Measurements from ENCODE around the gene PRH2. TPM values are rescaled to one million over a fixed set of nuclear protein-coding genes. Genes with fewer than 3 reads are reported as not detected.

Gene PRH2
- total RNA-seq, 1 experiment from 2014 or later: not detected

DNA sequence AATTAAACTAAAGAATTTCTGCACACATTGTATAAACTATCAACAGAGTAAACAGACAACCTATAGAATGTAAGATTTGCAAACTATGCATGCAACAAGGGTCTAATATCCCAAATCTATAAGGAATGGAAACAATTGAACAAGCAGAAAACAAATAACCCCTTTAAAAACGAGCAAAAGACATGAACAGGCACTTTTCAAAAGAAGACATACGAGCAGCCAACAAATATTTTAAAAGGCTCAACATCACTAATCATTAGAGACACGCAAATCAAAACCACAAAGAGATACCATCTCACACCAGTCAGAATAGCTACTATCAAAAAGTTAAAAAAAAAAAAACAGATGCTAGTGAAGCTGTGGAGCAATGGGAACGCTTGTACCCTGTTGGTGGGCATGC is 24.4 kb upstream of the PRH2 start:
- no peak for DNase-seq (ENCODE audit: unreplicated experiment)
- TF ChIP-seq, protein P1, sequence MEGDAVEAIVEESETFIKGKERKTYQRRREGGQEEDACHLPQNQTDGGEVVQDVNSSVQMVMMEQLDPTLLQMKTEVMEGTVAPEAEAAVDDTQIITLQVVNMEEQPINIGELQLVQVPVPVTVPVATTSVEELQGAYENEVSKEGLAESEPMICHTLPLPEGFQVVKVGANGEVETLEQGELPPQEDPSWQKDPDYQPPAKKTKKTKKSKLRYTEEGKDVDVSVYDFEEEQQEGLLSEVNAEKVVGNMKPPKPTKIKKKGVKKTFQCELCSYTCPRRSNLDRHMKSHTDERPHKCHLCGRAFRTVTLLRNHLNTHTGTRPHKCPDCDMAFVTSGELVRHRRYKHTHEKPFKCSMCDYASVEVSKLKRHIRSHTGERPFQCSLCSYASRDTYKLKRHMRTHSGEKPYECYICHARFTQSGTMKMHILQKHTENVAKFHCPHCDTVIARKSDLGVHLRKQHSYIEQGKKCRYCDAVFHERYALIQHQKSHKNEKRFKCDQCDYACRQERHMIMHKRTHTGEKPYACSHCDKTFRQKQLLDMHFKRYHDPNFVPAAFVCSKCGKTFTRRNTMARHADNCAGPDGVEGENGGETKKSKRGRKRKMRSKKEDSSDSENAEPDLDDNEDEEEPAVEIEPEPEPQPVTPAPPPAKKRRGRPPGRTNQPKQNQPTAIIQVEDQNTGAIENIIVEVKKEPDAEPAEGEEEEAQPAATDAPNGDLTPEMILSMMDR (IDR thresholded peaks at IDR 0.05; ENCODE audit: unreplicated experiment): no peak
- ChIA-PET CTCF (interaction anchor here (0.8 kb wide), 1 partner anchor 48 kb away, joined by 3 read pairs; no protein-coding TSS in a partner anchor), POLR2A (no interaction called here)
- BruUV-seq (replicated peaks): no TSS peak
- Mint-ChIP-seq H3K27ac (ENCODE audit: low read depth, unreplicated experiment) (no peak overlapping the region), H3K4me3 (ENCODE audit: unreplicated experiment) (no peak overlapping the region), H3K4me1 (ENCODE audit: insufficient read depth, unreplicated experiment) (no peaks in the 10 kb centered on the region), H3K27me3 (ENCODE audit: insufficient read depth, unreplicated experiment) (no peaks in the 10 kb centered on the region), H3K36me3 (ENCODE audit: insufficient read depth, unreplicated experiment) (no peaks in the 10 kb centered on the region), H3K9me3 (ENCODE audit: unreplicated experiment) (no peaks in the 10 kb centered on the region)
- intact Hi-C loops (cut with micrococcal nuclease): no loop called here

DNA sequence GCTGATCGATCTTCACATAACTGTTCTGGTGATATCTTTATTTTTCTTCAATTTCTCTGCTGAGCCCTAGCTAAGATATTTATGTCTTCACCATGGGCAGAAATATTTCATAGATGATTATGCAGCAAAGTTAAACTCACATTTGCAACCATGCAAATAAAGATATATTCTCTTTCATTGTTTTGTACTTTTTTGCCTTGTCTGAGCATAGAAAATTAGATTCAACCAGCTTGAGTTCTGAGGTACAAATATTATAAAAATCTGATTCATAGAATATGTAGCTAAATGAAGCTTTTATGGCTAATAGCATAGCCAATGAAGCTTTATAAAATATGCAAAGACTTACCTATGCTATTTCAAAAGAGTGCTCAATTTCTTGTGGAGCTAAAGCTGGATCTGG is 19.6 kb upstream of the PRH2 start, which contains the start of gene TAS2R13:
Gene TAS2R13, minus strand, starts transcription at position 101 of the 400 bp plus-strand sequence. CDS start 264 bp downstream, outside the sequence.
- BruUV-seq (replicated peaks): no TSS peak
- Mint-ChIP-seq H3K4me3 (ENCODE audit: unreplicated experiment) (no peak within 1 kb of the TSS), H3K27ac (ENCODE audit: low read depth, unreplicated experiment) (no peak within 1 kb of the TSS), H3K27me3 (ENCODE audit: insufficient read depth, unreplicated experiment) (no peaks in the 10 kb centered on the region), H3K9me3 (ENCODE audit: unreplicated experiment) (no peaks in the 10 kb centered on the region), H3K36me3 (ENCODE audit: insufficient read depth, unreplicated experiment) (peaks cover 6% of the 10 kb centered on the region), H3K4me1 (ENCODE audit: insufficient read depth, unreplicated experiment) (no peaks in the 10 kb centered on the region)
- TF ChIP-seq, protein P1 (IDR thresholded peaks at IDR 0.05; ENCODE audit: unreplicated experiment): no peak
- ChIA-PET POLR2A (no interaction called here), CTCF (interaction anchor here (0.6 to 1.9 kb wide), 2 partner anchors 21 to 290 kb away, joined by 3 to 4 read pairs; no protein-coding TSS in a partner anchor)
- intact Hi-C loops (cut with micrococcal nuclease): no loop called here
- DNase-seq (ENCODE audit: unreplicated experiment): no peak

DNA sequence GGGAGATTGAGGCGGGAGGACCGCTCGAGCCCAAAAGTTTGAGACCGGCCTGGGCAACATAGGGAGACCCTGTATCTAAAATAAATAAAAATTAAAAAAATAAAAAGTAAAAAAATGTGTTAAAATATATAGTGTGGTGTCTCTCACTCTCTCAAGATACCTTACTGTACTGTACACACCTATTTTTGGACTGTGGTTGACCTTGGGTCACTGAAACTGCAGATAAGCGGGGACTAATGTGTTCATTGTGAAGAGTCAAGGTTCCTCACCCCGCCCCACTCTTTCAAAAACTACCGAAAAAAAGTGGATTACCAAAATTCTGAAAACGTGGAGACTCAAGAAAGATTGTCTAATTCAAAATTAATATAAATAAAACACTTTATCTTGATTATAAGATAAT is 18.7 kb upstream of the PRH2 start:
- intact Hi-C loops (cut with micrococcal nuclease): no loop called here
- Mint-ChIP-seq H3K27me3 (ENCODE audit: insufficient read depth, unreplicated experiment) (no peaks in the 10 kb centered on the region), H3K36me3 (ENCODE audit: insufficient read depth, unreplicated experiment) (peaks cover 10% of the 10 kb centered on the region), H3K9me3 (ENCODE audit: unreplicated experiment) (no peaks in the 10 kb centered on the region), H3K4me3 (ENCODE audit: unreplicated experiment) (no peak overlapping the region), H3K4me1 (ENCODE audit: insufficient read depth, unreplicated experiment) (no peaks in the 10 kb centered on the region), H3K27ac (ENCODE audit: low read depth, unreplicated experiment) (no peak overlapping the region)
- ChIA-PET CTCF (interaction anchor here (0.7 to 1.9 kb wide), 2 partner anchors 32 to 289 kb away, joined by 3 to 4 read pairs; no protein-coding TSS in a partner anchor), POLR2A (interaction anchor here (0.6 to 1.2 kb wide), 2 partner anchors 53 to 261 kb away, joined by 3 read pairs; no protein-coding TSS in a partner anchor)
- BruUV-seq (replicated peaks): no TSS peak
- DNase-seq (ENCODE audit: unreplicated experiment): no peak
- TF ChIP-seq, protein P1 (IDR thresholded peaks at IDR 0.05; ENCODE audit: unreplicated experiment): no peak

DNA sequence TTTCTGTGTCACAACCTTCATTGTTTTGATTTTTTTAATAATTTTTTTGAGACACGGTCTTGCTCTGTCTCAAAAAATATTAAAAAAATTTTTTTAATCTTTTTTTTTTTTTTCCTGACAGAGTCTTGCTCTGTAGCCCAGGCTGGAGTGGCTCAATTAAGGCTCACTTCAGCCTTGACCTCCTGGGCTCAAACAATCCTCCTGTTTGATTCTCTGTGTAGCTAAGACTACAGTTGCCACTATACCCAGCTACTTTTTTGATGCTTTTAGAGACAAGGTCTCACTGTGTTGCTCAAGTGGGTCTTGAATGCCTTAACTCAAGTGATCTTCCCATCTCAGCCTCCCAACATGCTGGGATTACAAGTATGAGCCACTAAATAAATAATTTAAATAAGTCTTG is 9.2 kb upstream of the PRH2 start:
- H3K9me3 Mint-ChIP-seq (ENCODE audit: unreplicated experiment): no peaks in the 10 kb centered on the region
- TF ChIP-seq, protein P1 (IDR thresholded peaks at IDR 0.05; ENCODE audit: unreplicated experiment): no peak
- no peak overlapping the region for H3K4me3 Mint-ChIP-seq (ENCODE audit: unreplicated experiment)
- peaks cover 6% of the 10 kb centered on the region for H3K36me3 Mint-ChIP-seq (ENCODE audit: insufficient read depth, unreplicated experiment)
- ChIA-PET CTCF (interaction anchor here (0.7 kb wide), 1 partner anchor 26 kb away, joined by 3 read pairs; no protein-coding TSS in a partner anchor), POLR2A (no interaction called here)
- BruUV-seq (replicated peaks): no TSS peak
- H3K4me1 Mint-ChIP-seq (ENCODE audit: insufficient read depth, unreplicated experiment): no peaks in the 10 kb centered on the region
- intact Hi-C loops (cut with micrococcal nuclease): no loop called here
- H3K27me3 Mint-ChIP-seq (ENCODE audit: insufficient read depth, unreplicated experiment): no peaks in the 10 kb centered on the region
- no peak overlapping the region for H3K27ac Mint-ChIP-seq (ENCODE audit: low read depth, unreplicated experiment)
- no peak for DNase-seq (ENCODE audit: unreplicated experiment)
